HG02938 (cell line): ENCODE results near the gene MB21D2.

Source experiments
- ATAC-seq: cut with Tn5 transposase; IDR thresholded peaks from one replicate; pipeline ENCODE4 v1.9.1; 2021; ENCODE audit warnings: mild to moderate bottlenecking, moderate library complexity; ENCODE audit not compliant: unreplicated experiment

The MB21D2 gene

GRCh38 chr3:192927016-192927415 is 9.4 kb upstream of the MB21D2 start:
- no peak for ATAC-seq

DNA sequence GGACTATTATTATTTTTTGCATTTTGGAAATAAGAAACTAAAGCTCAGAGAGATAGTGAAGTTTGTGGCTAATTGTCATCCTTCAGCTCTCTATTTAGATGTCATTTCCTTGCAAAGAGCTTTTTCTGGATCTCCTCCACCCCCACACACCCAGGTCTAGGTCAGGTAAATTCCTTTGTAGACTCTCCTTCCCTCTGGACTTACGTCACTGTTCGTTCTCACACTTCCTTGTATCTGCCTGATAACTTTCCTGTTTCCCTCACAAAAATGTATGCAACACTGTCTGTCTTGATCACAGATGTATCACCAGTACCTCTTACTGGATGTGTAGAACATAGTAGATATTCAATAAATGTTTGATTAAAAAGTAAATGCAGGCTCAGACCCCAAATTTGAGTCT is 6.1 kb upstream of the MB21D2 start:
- ATAC-seq, result no peak

GRCh38 chr3:192921793-192922192 is 4.1 kb upstream of the MB21D2 start:
- ATAC-seq, result no peak

DNA sequence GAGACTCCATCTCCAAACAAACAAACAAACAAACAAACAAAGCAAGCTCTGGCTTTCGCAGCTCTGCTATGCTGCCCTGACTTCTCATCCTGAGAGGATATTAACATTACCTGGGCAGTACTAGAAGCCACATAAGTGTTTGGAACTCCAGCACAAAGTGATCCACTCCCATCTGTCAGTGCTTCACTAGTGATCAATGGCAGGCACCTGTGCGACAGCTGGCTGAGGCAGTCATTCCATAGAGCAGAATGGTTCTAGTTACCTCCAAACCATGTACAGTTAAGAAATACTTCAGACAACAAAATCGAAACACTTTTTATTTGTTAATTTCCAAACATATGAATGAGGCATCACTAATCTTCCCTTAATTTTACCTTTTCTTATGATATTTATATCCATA is 2.8 kb upstream of the MB21D2 start:
- no peak for ATAC-seq

GRCh38 chr3:192919901-192920300 is 2.2 kb upstream of the MB21D2 start:
- ATAC-seq, result no peak

DNA sequence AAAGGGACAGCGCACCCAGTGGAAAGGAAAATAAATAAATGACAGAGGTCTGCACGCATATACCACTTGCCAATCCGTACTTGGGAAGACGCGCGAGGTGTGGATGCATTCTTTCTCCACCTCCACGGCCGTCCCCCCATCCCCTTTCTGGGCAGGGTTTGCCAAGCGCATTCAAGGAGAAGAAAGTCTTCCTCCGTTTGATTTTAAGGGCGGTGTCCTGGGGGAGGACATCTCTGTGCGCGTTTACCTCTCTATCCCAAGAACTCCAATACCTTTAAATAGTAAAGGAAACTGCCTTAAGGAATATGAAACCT is 576 bp upstream of the MB21D2 start:
- ATAC-seq, result no peak

DNA sequence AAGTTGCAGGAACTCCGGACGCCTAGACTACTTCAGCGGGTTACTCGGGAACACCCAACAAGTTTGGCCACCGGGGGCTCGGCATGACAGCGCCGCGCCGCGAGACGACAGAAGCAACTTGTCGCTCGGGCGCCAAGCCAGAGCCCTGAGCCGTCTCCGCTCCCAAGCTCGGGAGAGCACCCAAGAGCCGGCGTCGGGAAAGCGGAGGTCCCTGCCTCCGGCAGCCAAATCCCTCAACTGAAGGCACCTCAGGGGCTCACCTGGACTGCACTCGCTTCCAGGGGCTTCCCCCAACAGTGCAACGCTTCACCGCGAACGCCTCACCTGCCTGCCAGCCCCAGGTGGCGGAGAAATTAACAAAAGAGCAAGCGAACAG is 640 bp downstream of the MB21D2 start:
- ATAC-seq, result peak; percentile 34

GRCh38 chr3:192916371-192917027 is 1.2 kb downstream of the MB21D2 start:
- peak; percentile 3 for ATAC-seq

GRCh38 chr3:192915722-192916121 is 1.9 kb downstream of the MB21D2 start:
- no peak for ATAC-seq

DNA sequence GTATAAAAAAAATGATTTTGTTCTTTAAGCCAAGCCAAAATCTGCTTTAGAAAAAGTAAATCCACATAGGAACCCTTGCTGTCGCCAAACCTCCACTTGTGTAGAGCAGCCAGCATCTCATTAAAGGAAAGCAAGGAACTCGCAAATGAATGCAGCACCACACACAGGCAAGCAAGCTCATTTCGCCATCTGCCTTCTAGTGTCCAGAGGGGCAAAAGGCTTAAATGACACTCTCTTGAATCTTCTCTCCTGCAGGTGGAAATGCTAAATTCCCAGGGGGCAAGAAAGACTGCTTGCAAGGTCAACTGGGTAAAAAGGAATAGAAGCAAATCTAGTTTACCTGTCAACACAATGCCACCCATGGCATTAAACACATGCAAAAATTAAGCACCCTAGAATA is 2.4 kb downstream of the MB21D2 start:
- no peak for ATAC-seq

GRCh38 chr3:192914848-192915247 is 2.8 kb downstream of the MB21D2 start:
- no peak for ATAC-seq

GRCh38 chr3:192913540-192913939 is 4.1 kb downstream of the MB21D2 start:
- ATAC-seq, result no peak

GRCh38 chr3:192911293-192911692 is 6.4 kb downstream of the MB21D2 start:
- ATAC-seq, result no peak

DNA sequence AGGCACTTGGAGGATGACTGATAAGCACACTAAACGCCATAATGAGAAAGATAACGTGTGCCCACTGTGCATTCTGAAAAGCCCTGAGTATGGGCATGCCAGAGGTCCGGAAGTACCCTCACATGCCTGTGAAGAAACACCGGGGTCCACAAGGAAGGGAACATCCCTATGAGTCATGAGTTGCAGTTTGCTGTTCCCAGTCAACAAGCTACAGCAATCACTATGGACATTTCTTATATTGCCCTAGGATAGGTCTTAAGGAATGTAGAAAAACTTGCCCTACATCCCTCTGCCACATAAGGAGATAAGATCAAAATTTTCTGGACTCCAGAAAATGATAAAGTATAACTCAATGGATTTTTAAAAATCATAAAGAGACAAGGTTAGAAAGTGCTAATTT is 9.9 kb downstream of the MB21D2 start:
- ATAC-seq, result no peak

DNA sequence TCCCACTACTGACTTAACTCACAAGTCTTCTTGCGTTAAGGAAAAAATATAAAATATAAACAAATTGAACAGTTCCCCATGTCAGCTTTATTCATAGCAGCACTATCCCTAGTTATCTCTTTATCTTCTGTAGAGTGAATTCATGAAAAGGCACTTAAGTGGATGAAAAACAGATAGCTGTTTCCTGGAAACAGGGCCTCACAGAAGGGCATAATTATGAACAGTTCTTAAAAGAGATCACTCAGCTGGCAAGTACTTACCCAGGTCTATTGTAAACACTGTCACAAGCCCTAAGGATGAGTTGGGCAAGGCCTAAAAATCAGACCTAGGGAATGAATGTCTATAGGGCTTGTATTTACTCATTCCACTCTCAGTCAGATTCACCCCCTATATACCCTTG is 10.7 kb downstream of the MB21D2 start:
- ATAC-seq, result no peak

GRCh38 chr3:192905980-192906678 is 11.5 kb downstream of the MB21D2 start:
- ATAC-seq, result no peak

DNA sequence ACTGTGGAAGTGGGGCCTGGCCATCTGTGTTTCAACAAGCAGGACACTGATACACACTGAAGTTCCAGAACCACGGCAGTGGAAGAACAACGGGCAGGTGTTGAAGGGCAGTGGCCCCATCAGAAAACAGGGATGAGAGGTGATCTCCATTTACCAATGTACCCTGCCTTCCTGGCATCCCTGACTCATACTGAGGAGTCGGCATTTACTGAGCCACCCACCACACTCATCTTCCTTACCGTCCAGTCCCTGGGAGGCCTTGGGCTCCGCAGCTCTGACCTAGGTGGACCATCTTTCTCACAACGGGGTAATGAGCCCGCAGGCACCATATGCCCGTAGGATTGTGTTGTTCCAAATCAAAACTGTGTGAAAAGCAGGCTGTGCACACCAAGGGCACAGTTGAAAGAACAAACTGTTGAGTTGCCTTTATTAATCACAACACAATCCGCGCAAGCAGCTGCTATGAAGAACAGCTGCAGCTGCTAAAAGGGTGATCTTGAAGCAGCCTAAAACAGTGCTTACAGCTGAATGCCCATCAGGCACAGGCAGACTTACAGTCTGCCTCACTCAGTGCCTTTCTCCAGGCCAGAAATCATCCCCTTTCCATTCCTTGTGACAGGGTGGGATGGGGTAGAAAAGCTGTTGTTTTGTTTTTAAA is 12.9 kb downstream of the MB21D2 start:
- ATAC-seq, result no peak

- ATAC-seq, result no peak
These were observed 15.1 kb downstream of the MB21D2 start for GRCh38 chr3:192902549-192902948.

- ATAC-seq, result no peak
These were observed 16.2 kb downstream of the MB21D2 start for GRCh38 chr3:192901435-192901834.

DNA sequence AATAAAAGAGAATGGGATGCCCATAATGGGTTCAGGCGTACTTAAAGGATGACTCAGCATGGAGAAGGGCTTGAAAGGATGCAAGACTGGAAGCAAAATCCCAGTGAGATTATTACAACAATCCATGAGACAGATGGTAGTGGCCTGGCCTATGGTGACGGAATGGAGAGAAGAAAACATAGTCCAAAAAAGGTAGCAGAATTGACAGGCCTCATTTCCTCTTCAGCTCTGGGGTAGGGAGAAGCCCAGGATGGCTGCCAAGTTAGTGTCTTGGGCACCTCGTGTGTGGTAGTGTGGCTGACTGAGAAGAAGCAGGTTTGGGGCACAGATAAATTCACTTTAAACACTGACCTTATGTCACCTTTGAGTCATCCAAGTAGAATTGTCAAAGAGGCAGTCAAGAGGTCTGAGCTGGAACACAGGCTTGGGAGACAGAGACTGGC is 18.1 kb downstream of the MB21D2 start:
- no peak for ATAC-seq

DNA sequence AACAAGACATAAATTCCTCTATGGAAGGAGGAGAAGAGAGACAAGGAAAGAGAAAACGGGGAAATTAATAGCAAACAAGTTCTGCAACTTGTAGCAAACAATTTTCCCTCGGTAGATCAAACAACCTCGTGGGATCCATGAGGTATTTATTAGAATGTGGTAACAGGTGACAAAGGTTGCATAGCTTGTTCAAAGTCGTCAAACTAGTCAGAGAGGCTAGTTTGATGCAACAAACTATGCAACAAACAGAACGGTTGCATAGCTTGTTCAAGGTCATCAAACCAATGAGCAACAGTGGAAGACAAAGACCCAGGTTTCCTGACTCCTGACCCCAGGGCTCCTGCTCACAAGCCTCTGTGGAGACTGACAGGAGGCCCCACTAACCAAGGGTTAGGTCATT is 20.7 kb downstream of the MB21D2 start:
- no peak for ATAC-seq

DNA sequence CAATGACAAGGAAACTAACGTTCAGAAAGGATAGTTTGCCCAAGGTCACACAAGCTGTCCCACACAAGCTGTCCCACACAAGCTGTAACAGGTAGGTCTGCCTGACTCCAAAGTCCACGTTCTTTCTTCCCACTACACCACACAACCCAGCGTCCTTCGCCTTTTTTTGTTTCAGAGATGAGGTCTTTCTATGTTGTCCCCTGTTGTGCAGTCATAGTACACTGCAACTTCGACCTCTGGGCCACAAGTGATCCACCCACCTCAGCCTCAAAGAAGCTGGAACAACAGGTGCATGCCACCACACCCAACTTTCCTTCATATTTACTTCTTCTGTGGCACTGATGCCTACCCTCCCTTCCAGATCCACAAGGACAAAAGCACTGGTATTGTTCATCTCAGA is 21.4 kb downstream of the MB21D2 start:
- no peak for ATAC-seq
